AG10803 (cell line): Measurements from ENCODE around the gene RBM6.
A peak's percentile ranks its signal among the peaks of the same experiment; 100 is the strongest.
"Not testable (repeated sequence)": the region's sequence is repeated elsewhere in the genome, so short reads cannot be mapped to it uniquely, and the experiment has no call there.

ENCODE experiments used
- DNase-seq: peaks from one replicate; pipeline ENCODE4 v3.0.0; 2010; ENCODE audit warnings: low read depth
- H3K4me3 ChIP-seq: 2 replicates; pipeline ENCODE4 v1.5.1; 2011; ENCODE audit warnings: mild to moderate bottlenecking, low read length, control low read depth
- TF ChIP-seq, protein P1 (sequence below): conservative IDR thresholded peaks from 2 replicates; pipeline ENCODE4 v1.5.1; 2011; ENCODE audit warnings: mild to moderate bottlenecking, low read length, control low read depth, inconsistent platforms

RBM6 gene

DNA sequence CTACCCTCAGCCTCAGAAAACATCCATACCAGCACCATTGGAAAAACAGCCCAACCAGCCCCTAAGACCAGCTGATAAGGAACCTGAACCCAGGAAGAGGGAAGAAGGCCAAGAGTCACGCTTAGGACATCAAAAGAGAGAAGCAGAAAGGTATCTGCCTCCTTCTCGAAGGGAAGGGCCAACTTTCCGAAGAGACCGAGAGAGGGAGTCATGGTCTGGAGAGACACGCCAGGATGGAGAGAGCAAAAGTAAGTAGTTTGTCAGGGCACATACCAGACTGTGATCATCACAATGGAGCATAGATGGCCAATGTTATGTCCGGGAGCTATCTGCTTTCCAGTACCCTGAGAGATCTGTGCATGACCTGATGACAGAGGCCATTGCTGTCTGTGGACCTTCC lies 117.8 kb downstream of the RBM6 start:
- no peak for DNase-seq
- TF ChIP-seq, protein P1, sequence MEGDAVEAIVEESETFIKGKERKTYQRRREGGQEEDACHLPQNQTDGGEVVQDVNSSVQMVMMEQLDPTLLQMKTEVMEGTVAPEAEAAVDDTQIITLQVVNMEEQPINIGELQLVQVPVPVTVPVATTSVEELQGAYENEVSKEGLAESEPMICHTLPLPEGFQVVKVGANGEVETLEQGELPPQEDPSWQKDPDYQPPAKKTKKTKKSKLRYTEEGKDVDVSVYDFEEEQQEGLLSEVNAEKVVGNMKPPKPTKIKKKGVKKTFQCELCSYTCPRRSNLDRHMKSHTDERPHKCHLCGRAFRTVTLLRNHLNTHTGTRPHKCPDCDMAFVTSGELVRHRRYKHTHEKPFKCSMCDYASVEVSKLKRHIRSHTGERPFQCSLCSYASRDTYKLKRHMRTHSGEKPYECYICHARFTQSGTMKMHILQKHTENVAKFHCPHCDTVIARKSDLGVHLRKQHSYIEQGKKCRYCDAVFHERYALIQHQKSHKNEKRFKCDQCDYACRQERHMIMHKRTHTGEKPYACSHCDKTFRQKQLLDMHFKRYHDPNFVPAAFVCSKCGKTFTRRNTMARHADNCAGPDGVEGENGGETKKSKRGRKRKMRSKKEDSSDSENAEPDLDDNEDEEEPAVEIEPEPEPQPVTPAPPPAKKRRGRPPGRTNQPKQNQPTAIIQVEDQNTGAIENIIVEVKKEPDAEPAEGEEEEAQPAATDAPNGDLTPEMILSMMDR: no peak
- H3K4me3 ChIP-seq: no peak overlapping the region

- peak; percentile 49 for DNase-seq
- TF ChIP-seq, protein P1: no peak
- no peak overlapping the region for H3K4me3 ChIP-seq
Observed at GRCh38 chr3:50068134-50068533, 128.2 kb downstream of the RBM6 start.

- TF ChIP-seq, protein P1: no peak
- no peak overlapping the region for H3K4me3 ChIP-seq
- no peak for DNase-seq
Observed at GRCh38 chr3:50078091-50078490, 138.1 kb downstream of the RBM6 start.

DNA sequence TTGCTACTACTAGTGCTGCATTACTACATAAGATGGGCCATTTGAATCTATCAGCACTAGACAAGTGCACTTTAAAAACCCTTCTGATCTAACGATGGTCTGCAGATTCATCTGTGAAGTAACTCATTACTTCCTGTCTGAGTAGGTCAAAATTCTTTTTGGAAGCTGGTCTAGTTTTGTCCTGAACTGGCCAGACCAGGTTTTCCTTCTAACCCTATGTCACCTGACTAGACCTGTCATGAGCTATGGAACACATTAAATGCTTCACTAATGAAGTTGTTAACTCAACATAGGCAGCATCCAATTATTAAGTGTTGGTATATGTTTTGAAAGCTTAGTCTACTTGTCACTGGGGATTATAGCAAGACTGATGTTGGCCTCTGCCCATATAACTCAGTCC lies 138.7 kb downstream of the RBM6 start:
- TF ChIP-seq, protein P1: no peak
- DNase-seq: no peak
- H3K4me3 ChIP-seq: no peak overlapping the region

GRCh38 chr3:50084951-50085350 lies 145.0 kb downstream of the RBM6 start:
- not testable (repeated sequence) for DNase-seq, H3K4me3 ChIP-seq

GRCh38 chr3:50088725-50089608 lies 149.0 kb downstream of the RBM6 start, which contains the start of gene RBM5:
TSS of gene RBM5 (plus strand) at chr3:50088919. CDS start at chr3:50090435, 1,516 bp downstream.
- TF ChIP-seq, protein P1: no peak
- peak within 1 kb of the TSS; percentile 100 for H3K4me3 ChIP-seq

GRCh38 chr3:50089609-50089945 lies 149.6 kb downstream of the RBM6 start:
- TF ChIP-seq, protein P1: no peak
- peak overlapping the region; percentile 100 for H3K4me3 ChIP-seq
- peak; percentile 28 for DNase-seq

More at GRCh38 chr3:50088725-50089608, 149.0 kb downstream of the RBM6 start, which contains the start of gene RBM5:
- DNase-seq: peak; percentile 92
